GM18508 (cell line): Measurements from ENCODE around the gene S100A9.
"Not testable (repeated sequence)": the region's sequence is repeated elsewhere in the genome, so short reads cannot be mapped to it uniquely, and the experiment has no call there.

ENCODE experiments used
- ATAC-seq: cut with Tn5 transposase; IDR thresholded peaks from one replicate; pipeline ENCODE4 v1.9.1; 2021; ENCODE audit warnings: moderate number of reproducible peaks; ENCODE audit not compliant: insufficient read depth, unreplicated experiment

The S100A9 gene

DNA sequence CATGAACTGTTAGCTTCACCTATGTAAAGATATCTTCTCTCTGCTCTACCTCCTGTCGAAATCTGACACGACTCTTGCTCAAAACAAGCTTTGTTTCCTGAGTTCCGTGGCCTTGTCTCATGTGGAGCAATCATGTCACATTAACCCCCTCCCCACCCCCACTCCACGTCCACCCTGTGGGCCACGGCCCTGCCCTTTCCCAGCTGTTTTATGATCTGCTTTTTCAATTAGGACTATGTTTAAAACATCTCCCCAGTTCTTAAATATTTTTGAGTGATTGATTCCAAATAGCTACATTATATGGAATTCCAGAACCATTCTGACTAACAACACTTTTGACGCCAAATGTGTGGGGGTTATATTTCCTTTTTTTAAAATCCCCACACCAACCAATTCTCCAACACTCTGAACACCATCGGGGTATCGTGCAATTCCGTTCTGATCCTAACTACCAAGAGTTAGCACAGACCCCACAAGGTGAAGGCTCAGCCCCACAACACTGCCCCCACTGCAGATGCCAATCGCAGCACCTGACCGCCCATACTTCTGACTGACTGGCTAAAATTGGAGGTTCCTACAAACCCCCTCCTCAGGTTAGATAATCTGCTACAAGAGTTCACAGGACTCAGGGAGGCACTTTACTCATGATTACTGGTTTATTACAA, 45.9 kb downstream of the S100A9 start:
- ATAC-seq: no peak

DNA sequence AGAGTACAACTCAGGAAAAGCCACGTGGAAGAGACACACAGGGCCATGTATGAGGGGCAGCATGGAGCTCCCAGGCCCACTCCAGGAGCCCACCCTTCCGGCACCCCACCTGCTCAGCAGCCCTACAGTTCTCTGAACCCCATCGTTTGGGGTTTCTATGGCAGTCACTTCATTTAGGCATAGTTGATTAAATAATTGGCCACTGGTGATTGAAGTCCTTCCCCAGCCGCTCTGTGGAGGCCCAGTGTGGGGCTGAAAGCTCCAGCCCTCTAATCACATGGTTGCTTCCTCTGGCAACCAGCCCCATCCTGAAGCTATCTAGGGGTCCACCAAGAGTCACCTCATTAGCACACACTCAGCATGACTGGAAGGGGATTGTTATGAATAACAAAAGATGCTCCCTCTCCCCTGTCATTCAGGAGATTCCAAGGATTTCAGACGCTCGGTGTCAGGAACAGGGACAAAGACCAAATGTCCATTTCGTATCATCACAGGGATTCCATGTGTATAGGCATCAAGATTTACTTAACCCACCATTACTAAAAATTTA, 46.5 kb downstream of the S100A9 start:
- ATAC-seq: no peak

DNA sequence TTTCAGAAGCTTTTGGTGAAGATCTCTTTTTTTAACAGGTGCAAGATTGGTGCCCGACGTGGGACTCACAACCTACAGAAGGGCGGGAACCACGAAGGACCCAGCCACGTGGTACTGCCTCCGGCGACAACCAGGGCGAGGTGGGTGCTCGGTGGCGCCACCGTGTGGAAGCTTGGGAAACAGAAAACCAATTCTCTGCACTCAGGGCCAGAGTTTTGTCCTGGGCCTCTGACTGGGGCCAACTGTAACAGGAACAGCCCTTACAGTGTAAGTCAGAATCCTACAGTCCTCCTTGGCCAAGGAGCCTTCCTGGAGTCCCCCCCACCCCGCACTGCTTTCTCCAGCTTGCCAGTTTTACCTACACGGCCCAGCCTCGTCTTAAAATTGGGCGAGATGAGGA, 47.1 kb downstream of the S100A9 start:
- no peak for ATAC-seq

DNA sequence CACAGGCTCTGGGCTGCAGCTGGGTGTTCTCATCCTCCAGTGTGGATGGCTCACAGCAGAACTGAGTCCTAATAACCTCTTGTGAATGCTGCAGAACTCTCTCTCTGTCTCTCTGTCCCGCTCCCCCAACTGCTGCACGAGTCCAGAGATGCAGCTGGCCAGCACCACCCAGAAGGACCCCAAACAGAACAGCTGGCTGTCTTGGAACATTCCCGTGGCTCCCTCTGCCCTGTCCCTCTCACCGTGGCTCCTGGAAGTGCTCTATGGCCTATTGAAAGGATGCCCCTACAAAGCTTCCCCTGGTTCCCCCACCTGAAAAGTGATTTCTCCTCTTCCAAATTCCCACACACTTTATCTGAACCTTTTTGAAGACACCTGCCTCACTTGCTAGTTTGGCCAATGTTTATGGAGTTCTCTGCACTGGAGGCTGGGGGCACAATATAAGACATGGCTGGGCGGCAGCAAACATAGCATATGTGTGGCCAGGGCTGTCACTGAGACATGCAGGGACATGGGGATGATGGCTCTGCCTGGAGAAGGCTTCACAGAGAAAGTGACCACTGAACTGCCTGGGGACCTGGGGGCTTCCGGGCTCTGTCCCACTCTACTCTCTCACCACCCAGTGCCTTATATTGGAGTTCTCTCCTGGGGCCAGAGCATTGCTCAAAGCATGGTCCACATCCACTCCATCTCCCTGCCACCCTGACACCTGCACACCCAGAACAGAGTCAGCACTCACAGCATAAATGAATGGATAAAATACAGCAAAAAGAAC, 48.4 kb downstream of the S100A9 start:
- not testable (repeated sequence) for ATAC-seq

DNA sequence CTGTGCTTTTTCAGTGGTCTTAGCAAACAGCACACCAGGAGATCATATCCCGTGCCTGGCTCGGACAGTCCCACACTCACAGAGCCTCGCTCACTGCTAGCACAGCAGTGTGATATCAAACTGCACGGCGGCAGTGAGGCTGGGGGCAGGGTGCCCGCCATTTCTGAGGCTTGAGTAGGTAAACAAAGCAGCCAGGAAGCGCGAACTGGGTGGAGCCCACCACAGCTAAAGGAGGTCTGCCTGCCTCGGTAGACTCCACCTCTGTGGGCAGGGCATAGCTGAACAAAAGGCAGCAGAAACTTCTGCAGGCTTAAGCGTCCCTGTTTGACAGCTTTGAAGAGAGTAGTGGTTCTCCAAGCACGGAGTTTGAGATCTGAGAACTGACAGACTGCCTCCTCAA, 49.6 kb downstream of the S100A9 start:
- ATAC-seq: not testable (repeated sequence)
